ENCODE measurements around the gene NR3C2. TPM values are rescaled to one million over a fixed set of nuclear protein-coding genes. Genes with fewer than 3 reads are reported as not detected.
"Not testable (repeated sequence)": the region's sequence is repeated elsewhere in the genome, so short reads cannot be mapped to it uniquely, and the experiment has no call there.

NR3C2 gene
- polyA plus RNA-seq, 3 donors, result 2.7 to 3.7 (median 3.1) TPM

DNA sequence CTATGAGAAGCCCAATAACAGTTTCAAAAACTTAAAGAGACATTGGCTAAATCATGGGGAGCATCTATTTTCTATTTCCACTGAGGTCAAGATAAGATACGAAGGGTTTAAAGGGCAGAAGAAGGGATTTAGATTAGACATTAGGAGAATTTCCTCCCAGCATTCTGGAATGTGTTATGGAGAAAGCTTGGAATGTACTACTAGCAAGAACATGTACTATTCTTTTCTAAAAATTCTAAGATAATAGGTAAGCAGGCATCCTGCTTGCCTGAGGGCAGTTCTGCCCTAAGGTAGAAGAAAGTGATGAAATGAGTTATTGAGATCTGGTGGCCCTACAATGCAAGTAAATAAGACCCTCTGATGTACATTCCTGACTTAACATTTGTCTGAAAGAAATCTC, 279.2 kb downstream of the NR3C2 start:
- WGBS, 3 donors, result 23 to 90% (median 79%) methylated on average over 1 of the region's 1 CpG
- H3K27ac ChIP-seq (ENCODE audit: low read depth, low read length), result no peak overlapping the region

GRCh38 chr4:148162519-148162918, 279.7 kb downstream of the NR3C2 start:
- WGBS, 3 donors, result 82 to 92% (median 87%) methylated on average over 5 of the region's 5 CpGs
- no peak overlapping the region for H3K27ac ChIP-seq (ENCODE audit: low read depth, low read length)

GRCh38 chr4:148161601-148162000, 280.6 kb downstream of the NR3C2 start:
- H3K27ac ChIP-seq (ENCODE audit: low read depth, low read length), result no peak overlapping the region
- whole genome bisulfite sequencing, 3 donors, result 87 to 91% (median 90%) methylated on average over 2 of the region's 2 CpGs

DNA sequence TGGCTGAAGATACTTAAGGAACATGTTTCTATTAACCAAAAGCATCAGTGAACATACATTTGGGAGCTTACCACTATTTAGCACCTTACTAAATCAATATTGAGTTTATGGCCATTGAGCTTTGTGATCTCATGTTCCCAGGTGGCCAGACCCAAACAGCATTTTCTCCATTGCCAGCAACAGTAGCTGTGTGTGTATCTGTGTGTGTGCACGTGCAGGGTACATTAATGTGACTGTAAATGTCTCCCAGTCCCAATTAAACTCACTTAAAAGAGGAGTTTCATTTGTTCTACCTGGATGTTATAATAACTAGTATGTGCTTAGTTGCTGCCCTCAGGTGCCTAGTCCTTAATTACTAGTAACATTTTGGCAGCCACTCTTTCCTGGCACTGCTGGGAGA, 282.4 kb downstream of the NR3C2 start:
- H3K27ac ChIP-seq (ENCODE audit: low read depth, low read length), result no peak overlapping the region
- WGBS, 3 donors, result 72 to 84% (median 81%) methylated on average over 1 of the region's 1 CpG

DNA sequence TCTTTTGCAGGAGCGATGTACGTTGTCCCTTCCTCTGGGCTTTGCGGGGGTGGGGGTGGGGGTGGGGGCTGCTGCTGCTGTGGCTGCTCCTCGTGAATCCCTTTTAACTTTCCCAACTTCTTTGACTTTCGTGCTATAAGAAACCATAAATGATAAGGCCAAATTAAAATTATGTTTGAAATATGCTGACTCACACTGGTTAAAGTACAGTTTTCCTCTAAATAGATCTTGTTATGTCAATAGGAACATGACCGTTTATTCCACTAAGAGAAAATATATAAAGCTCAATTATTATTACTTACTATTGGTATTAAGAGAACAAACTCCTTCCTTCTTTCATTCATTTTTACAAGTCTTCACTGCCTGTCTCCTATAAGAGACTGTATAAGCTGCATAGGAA, 287.4 kb downstream of the NR3C2 start:
- 79 to 85% (median 80%) methylated on average over 6 of the region's 6 CpGs for WGBS, 3 donors
- no peak overlapping the region for H3K27ac ChIP-seq (ENCODE audit: low read depth, low read length)

DNA sequence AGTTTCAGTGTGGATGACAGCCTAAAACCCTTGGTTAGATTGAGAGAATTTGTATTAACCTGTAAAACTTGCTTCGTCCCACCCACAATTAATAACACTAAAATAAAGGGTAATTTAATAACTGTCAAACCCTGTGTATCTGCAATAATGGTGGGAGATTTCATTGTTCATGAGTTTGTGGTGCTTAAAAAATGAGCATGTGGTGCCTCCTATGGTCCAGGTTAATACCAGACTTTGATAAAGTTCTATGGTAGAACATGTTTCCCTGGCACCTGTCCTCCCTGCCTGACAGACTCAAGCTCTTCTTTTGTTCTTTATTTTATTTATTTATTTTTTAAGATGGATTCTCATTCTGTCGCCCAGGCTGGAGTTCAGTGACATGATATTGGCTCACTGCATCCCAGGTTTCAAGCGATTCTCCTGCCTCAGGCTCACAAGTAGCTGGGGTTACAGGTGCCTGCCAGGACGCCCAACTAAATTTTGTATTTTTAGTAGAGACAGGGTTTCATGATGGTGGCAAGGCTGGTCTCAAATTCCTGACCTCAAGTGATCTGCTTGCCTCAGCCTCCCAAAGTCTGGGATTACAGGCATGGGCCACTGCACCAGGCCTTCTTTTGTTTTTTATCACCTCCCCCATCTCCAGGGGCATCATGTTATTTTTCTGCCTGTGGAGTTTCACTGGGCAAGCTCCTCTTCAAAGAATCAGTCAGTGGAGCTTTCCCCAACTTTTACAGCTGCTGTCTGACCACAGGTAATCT, 289.2 kb downstream of the NR3C2 start:
- no peak overlapping the region for H3K27ac ChIP-seq (ENCODE audit: low read depth, low read length)
- WGBS, 3 donors, result 96 to 98% (median 96%) methylated on average over 4 of the region's 4 CpGs

GRCh38 chr4:148151806-148152205, 290.4 kb downstream of the NR3C2 start:
- WGBS, 3 donors, result 84 to 91% (median 89%) methylated on average over 4 of the region's 4 CpGs
- H3K27ac ChIP-seq (ENCODE audit: low read depth, low read length), result no peak overlapping the region

DNA sequence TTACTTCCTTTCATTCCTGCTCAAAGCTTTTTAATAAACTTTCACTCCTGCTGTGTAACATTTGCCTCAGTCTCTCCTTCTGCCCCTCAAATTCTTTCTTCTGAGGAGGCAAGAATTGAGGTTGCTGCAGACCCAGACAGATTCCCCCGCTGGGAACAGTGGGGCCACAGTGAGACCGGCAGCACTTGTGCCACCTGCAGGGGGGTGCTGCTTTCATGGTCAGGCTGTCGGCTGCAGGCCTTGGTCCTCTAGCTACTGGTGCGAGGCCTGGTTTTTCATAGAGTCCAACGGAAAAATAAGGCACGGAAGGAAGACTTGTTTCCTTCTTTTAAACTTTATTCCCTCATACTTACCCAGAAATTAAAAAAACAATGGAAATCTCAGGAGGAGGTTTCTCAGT, 296.7 kb downstream of the NR3C2 start:
- 85 to 95% (median 86%) methylated on average over 6 of the region's 6 CpGs for WGBS, 3 donors
- H3K27ac ChIP-seq (ENCODE audit: low read depth, low read length), result no peak overlapping the region

DNA sequence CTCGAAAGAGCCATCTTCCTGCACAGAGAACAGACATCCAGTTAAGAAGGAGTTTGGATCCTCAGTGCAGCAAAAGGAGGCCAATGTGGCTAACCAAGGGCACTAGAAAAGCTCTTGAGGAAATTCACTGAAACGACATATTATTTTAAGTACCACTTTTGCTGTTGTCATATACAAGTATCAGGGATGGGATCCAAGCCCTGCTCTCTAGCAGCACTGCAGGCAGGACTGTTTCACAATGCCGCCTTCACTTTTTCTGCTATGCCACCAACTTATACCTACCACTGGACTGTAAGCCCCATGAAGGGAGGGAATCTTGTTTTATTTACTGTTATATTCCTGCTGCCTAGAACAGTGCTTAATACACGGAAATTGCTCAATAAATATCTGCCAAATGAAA, 299.0 kb downstream of the NR3C2 start:
- no peak overlapping the region for H3K27ac ChIP-seq (ENCODE audit: low read depth, low read length)
- WGBS, 3 donors, result 77 to 86% (median 81%) methylated on average over 4 of the region's 4 CpGs

DNA sequence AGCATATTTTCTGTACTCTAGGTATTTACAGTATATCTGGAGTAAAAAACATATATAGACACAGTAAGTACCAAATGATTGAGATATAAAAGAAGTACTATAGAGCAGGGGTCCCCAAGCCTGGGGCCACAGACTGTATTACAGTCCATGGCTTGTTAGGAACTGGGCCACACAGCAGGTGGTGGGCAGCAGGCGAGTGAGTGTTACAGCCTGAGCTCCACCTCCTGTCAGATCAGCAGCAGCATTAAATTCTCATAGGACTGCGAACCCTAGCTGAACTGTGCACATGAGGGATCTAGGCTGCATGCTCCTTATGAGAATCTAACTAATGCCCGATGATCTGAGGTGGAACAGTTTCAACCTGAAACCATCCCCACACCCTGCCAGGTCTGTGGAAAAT, 300.7 kb downstream of the NR3C2 start:
- WGBS, 3 donors, result 78 to 92% (median 79%) methylated on average over 3 of the region's 3 CpGs
- H3K27ac ChIP-seq (ENCODE audit: low read depth, low read length), result no peak overlapping the region

GRCh38 chr4:148126825-148127224, 315.4 kb downstream of the NR3C2 start:
- H3K27ac ChIP-seq (ENCODE audit: low read depth, low read length), result no peak overlapping the region
- 96 to 98% (median 97%) methylated on average over 1 of the region's 1 CpG for whole genome bisulfite sequencing, 3 donors

- no peak overlapping the region for H3K27ac ChIP-seq (ENCODE audit: low read depth, low read length)
- WGBS, 3 donors, result 57 to 100% (median 98%) methylated on average over 1 of the region's 1 CpG
Measured at GRCh38 chr4:148124512-148124911, 317.7 kb downstream of the NR3C2 start.

GRCh38 chr4:148123161-148123560, 319.1 kb downstream of the NR3C2 start:
- 91 to 100% (median 92%) methylated on average over 2 of the region's 2 CpGs for WGBS, 3 donors
- not testable (repeated sequence) for H3K27ac ChIP-seq (ENCODE audit: low read depth, low read length)

DNA sequence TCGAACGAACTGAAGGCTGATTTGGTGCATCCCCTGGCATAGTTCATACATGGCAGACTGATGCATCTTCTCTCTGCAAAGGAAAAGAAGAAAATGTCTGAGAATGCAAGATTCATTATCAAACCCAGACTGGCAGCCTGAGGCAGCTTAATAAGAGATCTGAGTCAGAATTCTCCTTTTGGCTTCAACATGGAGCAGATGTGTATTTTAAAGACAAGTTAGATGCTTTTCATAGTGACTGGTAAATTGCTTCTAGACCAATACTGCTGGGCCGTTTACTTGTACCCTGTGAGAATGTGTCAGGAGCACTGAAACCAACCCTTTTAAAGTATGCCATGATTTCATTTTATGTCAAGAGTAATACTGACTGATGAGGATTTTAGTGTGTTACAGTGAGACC, 322.0 kb downstream of the NR3C2 start:
- WGBS, 3 donors, result 93 to 96% (median 93%) methylated on average over 3 of the region's 3 CpGs

GRCh38 chr4:148118633-148119032, 323.6 kb downstream of the NR3C2 start:
- 86 to 90% (median 88%) methylated on average over 3 of the region's 3 CpGs for whole genome bisulfite sequencing, 3 donors

More for the DNA sequence above, 322.0 kb downstream of the NR3C2 start:
- H3K27ac ChIP-seq (ENCODE audit: low read depth, low read length), result no peak overlapping the region

DNA sequence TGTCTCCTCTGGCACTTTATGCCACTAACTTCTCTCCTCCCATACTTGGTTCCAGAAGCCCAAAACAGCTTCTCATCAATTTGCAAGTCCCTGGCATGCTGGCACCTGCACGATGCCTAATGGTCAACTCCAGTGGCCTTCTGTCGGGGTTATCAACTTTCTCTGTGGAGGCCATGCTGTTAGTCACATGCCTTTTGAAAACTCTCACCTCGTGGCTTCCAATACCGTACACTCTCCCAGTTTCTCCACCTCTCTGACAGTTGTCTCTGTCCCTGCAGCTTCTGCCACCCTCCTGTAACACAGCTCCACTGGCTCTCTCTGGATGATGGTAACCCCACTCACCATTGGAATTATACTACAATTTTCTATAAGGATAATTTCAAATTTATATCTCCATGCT, 324.0 kb downstream of the NR3C2 start:
- no peak overlapping the region for H3K27ac ChIP-seq (ENCODE audit: low read depth, low read length)
- WGBS, 3 donors, result 88 to 95% (median 94%) methylated on average over 4 of the region's 4 CpGs

More at GRCh38 chr4:148118633-148119032, 323.6 kb downstream of the NR3C2 start:
- H3K27ac ChIP-seq (ENCODE audit: low read depth, low read length), result no peak overlapping the region

DNA sequence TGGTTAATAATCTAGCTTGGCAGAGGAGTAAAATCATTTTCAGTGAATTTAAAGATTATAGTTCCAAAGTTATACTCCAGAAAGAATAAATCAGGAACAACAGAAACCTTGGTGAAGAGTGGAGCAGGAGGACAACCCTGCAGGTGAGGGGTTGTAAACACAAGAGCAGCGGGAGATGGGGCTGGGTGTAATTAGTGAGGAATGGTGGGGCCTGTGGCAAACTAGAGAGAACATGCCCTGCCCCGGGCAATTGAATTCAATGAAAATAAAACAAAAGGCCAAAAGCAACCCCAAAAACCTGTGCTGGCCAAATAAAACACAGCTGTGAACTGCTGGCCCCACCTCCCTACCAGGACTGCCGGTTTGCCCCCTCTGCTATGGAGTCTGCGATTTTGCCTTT, 325.2 kb downstream of the NR3C2 start:
- H3K27ac ChIP-seq (ENCODE audit: low read depth, low read length), result no peak overlapping the region
- WGBS, 3 donors, result 96 to 100% (median 96%) methylated on average over 4 of the region's 4 CpGs

DNA sequence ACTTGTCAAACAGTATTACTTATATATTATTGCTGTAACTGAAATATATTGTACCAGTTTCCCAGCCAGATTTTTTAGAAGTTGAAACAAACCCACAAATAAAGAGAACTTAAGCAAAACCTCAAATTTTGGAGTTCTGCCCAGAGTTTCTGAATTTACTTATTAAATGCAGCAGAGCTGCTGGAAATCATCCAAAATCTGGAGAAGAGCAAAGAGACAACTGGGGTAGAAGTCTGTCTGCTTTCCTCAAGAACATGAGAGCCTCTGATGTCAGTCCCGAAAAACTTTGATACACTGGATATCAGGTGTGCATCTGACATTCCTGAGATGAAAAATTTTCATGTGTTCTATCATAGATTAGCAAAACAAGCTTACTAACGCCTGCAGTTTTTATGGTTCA, 325.9 kb downstream of the NR3C2 start:
- WGBS, 3 donors, result 50 to 58% (median 50%) methylated on average over 2 of the region's 2 CpGs

GRCh38 chr4:148114436-148114835, 327.8 kb downstream of the NR3C2 start:
- no peak overlapping the region for H3K27ac ChIP-seq (ENCODE audit: low read depth, low read length)

More for the DNA sequence above, 325.9 kb downstream of the NR3C2 start:
- no peak overlapping the region for H3K27ac ChIP-seq (ENCODE audit: low read depth, low read length)

- H3K27ac ChIP-seq (ENCODE audit: low read depth, low read length), result no peak overlapping the region
- 70 to 86% (median 71%) methylated on average over 4 of the region's 4 CpGs for WGBS, 3 donors
Measured at GRCh38 chr4:148112231-148112982, 329.8 kb downstream of the NR3C2 start.

Measured in adipose tissue (tissue), 3 donors.